Caco-2 (cell line): ENCODE data around the gene NPAS3. TPM values are rescaled to one million over a fixed set of nuclear protein-coding genes. Genes with fewer than 3 reads are reported as not detected.
A peak's percentile ranks its signal among the peaks of the same experiment; 100 is the strongest.

Experiments used
- BruUV-seq: library from RNA; stranded (reverse); fragments of 400-500 nt; replicated peaks from 2 replicates; lab custom pipeline; 2021; lab: Mats Ljungman, UMichigan
- CTCF ChIA-PET: fragments of 300-600 bp; sonication (Branson Sonifier 250); formaldehyde crosslinking; loops from one replicate; lab custom pipeline; 2022; ENCODE audit warnings: antibody characterized with exemption; lab: Charles Lee
- POLR2A ChIA-PET: fragments of 300-600 bp; sonication (Branson Sonifier 250); formaldehyde crosslinking; loops from one replicate; lab custom pipeline; 2022; ENCODE audit warnings: antibody characterized with exemption; lab: Charles Lee
- DNase-seq, 2 experiments: peaks; one replicate each; pipeline versions ENCODE4 v3.0.0 to v3.0.0-alpha.2; 2020 to 2022
- H3K27me3 ChIP-seq: replicated peaks from 2 replicates; pipeline ENCODE4 v1.6.0; 2011; ENCODE audit warnings: low read length; ENCODE audit not compliant: control insufficient read depth, insufficient read depth
- H3K36me3 ChIP-seq: 2 replicates; pipeline ENCODE4 v1.5.1; 2011; ENCODE audit warnings: low read length; ENCODE audit not compliant: control insufficient read depth, insufficient read depth
- H3K4me1 ChIP-seq: fragments of 250-450 bp; sonication (Bioruptor Pico); 2 replicates; pipeline ENCODE4 v1.5.1; 2020; ENCODE audit warnings: mild to moderate bottlenecking
- H3K4me3 ChIP-seq: 2 replicates; pipeline ENCODE4 v1.5.1; 2011; ENCODE audit warnings: low read depth, mild to moderate bottlenecking, control low read depth, low read length
- H3K9me3 ChIP-seq: fragments of 250-450 bp; sonication (Bioruptor Pico); 2 replicates; pipeline ENCODE4 v1.5.1; 2020; ENCODE audit warnings: mild to moderate bottlenecking, moderate library complexity
- H3K27ac Mint-ChIP-seq: one replicate; pipeline ENCODE4 v1.8.0; 2022; ENCODE audit warnings: mixed read lengths; ENCODE audit not compliant: unreplicated experiment
- H3K27me3 Mint-ChIP-seq: one replicate; pipeline ENCODE4 v1.8.0; 2022; ENCODE audit warnings: mixed read lengths; ENCODE audit not compliant: insufficient read depth, unreplicated experiment
- H3K36me3 Mint-ChIP-seq: one replicate; pipeline ENCODE4 v1.8.0; 2022; ENCODE audit warnings: mild to moderate bottlenecking, mixed read lengths; ENCODE audit not compliant: insufficient read depth, unreplicated experiment
- H3K4me1 Mint-ChIP-seq: one replicate; pipeline ENCODE4 v1.8.0; 2022; ENCODE audit warnings: low read depth, mixed read lengths; ENCODE audit not compliant: unreplicated experiment
- H3K4me3 Mint-ChIP-seq: one replicate; pipeline ENCODE4 v1.8.0; 2022; ENCODE audit warnings: mild to moderate bottlenecking, moderate library complexity, mixed read lengths; ENCODE audit not compliant: unreplicated experiment
- H3K9me3 Mint-ChIP-seq: one replicate; pipeline ENCODE4 v1.8.0; 2022; ENCODE audit warnings: mixed read lengths; ENCODE audit not compliant: unreplicated experiment
- CTCF ChIP-seq, 2 experiments: fragments of 200-600 bp in 1 of 2; IDR thresholded peaks; 1 replicate in 1 of 2; 2 replicates in 1 of 2; pipeline versions ENCODE4 v1.5.1 to v1.8.0; 2011 to 2022; ENCODE audit warnings: antibody characterized with exemption in 1 of 2, control low read depth in 1 of 2, inconsistent platforms in 1 of 2, low read depth in 1 of 2, low read length in 1 of 2, mild to moderate bottlenecking in 1 of 2, moderate library complexity in 1 of 2; ENCODE audit not compliant: insufficient read depth in 1 of 2, severe bottlenecking in 1 of 2, unreplicated experiment in 1 of 2
- intact Hi-C: fragments of 100-400 bp; cut with micrococcal nuclease; formaldehyde crosslinking; loops from one replicate; pipeline ENCODE4 v1.10.0; 2022; ENCODE audit not compliant: unreplicated experiment
- total RNA-seq: library from RNA; stranded (reverse); gene quantifications from 2 replicates; pipeline ENCODE4 v1.2.3, GENCODE V29; 2022

Gene NPAS3
- total RNA-seq, 1 experiment from 2014 or later, result not detected

GRCh38 chr14:33420051-33420627 lies 481.5 kb downstream of the NPAS3 start:
- no peak for TF ChIP-seq CTCF (IDR thresholded peaks at IDR 0.05; ENCODE audit: insufficient read depth in 1 of 2, low read depth in 1 of 2, low read length in 1 of 2, severe bottlenecking in 1 of 2, unreplicated experiment in 1 of 2)
- intact Hi-C loops, result no loop called here
- Mint-ChIP-seq H3K27me3 (peaks cover 12% of the 10 kb centered on the region), H3K27ac (no peak overlapping the region), H3K4me1 (no peaks in the 10 kb centered on the region), H3K9me3 (no peaks in the 10 kb centered on the region), H3K36me3 (no peaks in the 10 kb centered on the region), H3K4me3 (no peak overlapping the region)
- Histone ChIP-seq H3K4me1 (no peaks in the 10 kb centered on the region), H3K9me3 (no peaks in the 10 kb centered on the region), H3K4me3 (no peak overlapping the region), H3K36me3 (no peaks in the 10 kb centered on the region), H3K27me3 (no peaks in the 10 kb centered on the region)
- DNase-seq, result no peak
- no TSS peak for BruUV-seq
- POLR2A ChIA-PET, result no interaction called here
- CTCF ChIA-PET, result no interaction called here

DNA sequence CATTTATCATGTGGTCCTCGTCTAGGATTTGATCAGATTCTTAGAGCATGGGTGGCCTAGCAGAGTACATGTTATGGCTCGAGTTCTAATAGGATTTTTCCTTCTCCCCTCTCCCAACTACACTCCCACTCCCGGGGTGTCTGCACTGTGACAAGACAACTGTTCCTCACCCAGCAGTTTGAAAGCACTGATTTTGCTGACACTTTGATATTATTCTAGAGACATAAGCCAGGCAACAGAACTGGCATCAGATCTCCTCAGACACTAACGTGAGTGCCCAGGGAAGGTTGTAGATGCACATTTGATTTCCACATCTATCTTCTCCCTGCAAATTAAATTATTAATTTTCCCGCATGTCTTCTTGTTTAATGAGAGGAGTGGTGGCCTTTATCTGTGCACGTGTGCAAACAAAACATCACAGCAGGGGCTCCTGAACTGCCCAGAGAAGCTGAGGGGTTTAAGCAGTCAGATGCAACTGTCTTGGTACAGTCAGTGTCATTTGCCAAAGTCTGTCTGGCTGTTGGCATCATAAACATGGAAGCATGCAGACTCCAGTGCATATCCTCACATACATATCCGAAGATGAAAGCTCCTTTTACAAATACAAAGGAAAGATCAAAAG lies 491.8 kb downstream of the NPAS3 start:
- CTCF ChIA-PET, result no interaction called here
- H3K36me3 ChIP-seq, result no peaks in the 10 kb centered on the region
- BruUV-seq, result no TSS peak
- H3K4me1 Mint-ChIP-seq, result no peaks in the 10 kb centered on the region
- intact Hi-C loops, result loop anchor here (5.0 kb wide), 1 partner anchor 718 kb away; no protein-coding TSS in a partner anchor
- no peaks in the 10 kb centered on the region for H3K9me3 Mint-ChIP-seq
- TF ChIP-seq CTCF (IDR thresholded peaks at IDR 0.05; ENCODE audit: insufficient read depth in 1 of 2, low read depth in 1 of 2, low read length in 1 of 2, severe bottlenecking in 1 of 2, unreplicated experiment in 1 of 2), result no peak
- POLR2A ChIA-PET, result no interaction called here
- no peak overlapping the region for H3K4me3 ChIP-seq
- peaks cover 5% of the 10 kb centered on the region for H3K27me3 Mint-ChIP-seq
- no peaks in the 10 kb centered on the region for H3K27me3 ChIP-seq
- no peaks in the 10 kb centered on the region for H3K4me1 ChIP-seq
- no peak overlapping the region for H3K4me3 Mint-ChIP-seq
- H3K36me3 Mint-ChIP-seq, result no peaks in the 10 kb centered on the region
- no peak for DNase-seq
- H3K9me3 ChIP-seq, result no peaks in the 10 kb centered on the region
- H3K27ac Mint-ChIP-seq, result no peak overlapping the region

GRCh38 chr14:33432407-33433023 lies 493.8 kb downstream of the NPAS3 start:
- no TSS peak for BruUV-seq
- no peaks in the 10 kb centered on the region for H3K27me3 ChIP-seq
- no peaks in the 10 kb centered on the region for H3K4me1 ChIP-seq
- peaks cover 5% of the 10 kb centered on the region for H3K27me3 Mint-ChIP-seq
- POLR2A ChIA-PET, result no interaction called here
- CTCF ChIA-PET, result no interaction called here
- no peak overlapping the region for H3K4me3 Mint-ChIP-seq
- H3K36me3 ChIP-seq, result no peaks in the 10 kb centered on the region
- no peaks in the 10 kb centered on the region for H3K4me1 Mint-ChIP-seq
- intact Hi-C loops, result loop anchor here (1.0 to 5.0 kb wide), 4 partner anchors 248 to 856 kb away; no protein-coding TSS in a partner anchor
- H3K36me3 Mint-ChIP-seq, result no peaks in the 10 kb centered on the region
- no peaks in the 10 kb centered on the region for H3K9me3 ChIP-seq
- peak in 1 of 2 experiments; percentile 10 for DNase-seq
- TF ChIP-seq CTCF (IDR thresholded peaks at IDR 0.05; ENCODE audit: insufficient read depth in 1 of 2, low read depth in 1 of 2, low read length in 1 of 2, severe bottlenecking in 1 of 2, unreplicated experiment in 1 of 2), result peak; percentile 28 to 39
- no peak overlapping the region for H3K27ac Mint-ChIP-seq
- no peak overlapping the region for H3K4me3 ChIP-seq
- no peaks in the 10 kb centered on the region for H3K9me3 Mint-ChIP-seq
